HG03025 (cell line): Measurements from ENCODE around the gene TSPAN32.

Source experiments
- ATAC-seq: cut with Tn5 transposase; IDR thresholded peaks from one replicate; pipeline ENCODE4 v1.9.1; 2021; ENCODE audit warnings: mild to moderate bottlenecking, moderate library complexity; ENCODE audit not compliant: unreplicated experiment, low FRiP score

TSPAN32 gene

GRCh38 chr11:2302306-2302895 lies 588 bp downstream of the TSPAN32 start:
- no peak for ATAC-seq

GRCh38 chr11:2302896-2303626 lies 1.2 kb downstream of the TSPAN32 start:
- ATAC-seq: no peak

GRCh38 chr11:2303627-2304505 lies 2.1 kb downstream of the TSPAN32 start:
- no peak for ATAC-seq

GRCh38 chr11:2304506-2305139 lies 2.8 kb downstream of the TSPAN32 start:
- no peak for ATAC-seq

- ATAC-seq: no peak
Measured at GRCh38 chr11:2305140-2305778, 3.4 kb downstream of the TSPAN32 start.

- no peak for ATAC-seq
Measured at GRCh38 chr11:2305788-2306451, 4.1 kb downstream of the TSPAN32 start.

GRCh38 chr11:2306452-2306823 lies 4.6 kb downstream of the TSPAN32 start:
- ATAC-seq: no peak

GRCh38 chr11:2306877-2307500 lies 5.2 kb downstream of the TSPAN32 start:
- no peak for ATAC-seq

- no peak for ATAC-seq
Measured at GRCh38 chr11:2307501-2308331, 5.9 kb downstream of the TSPAN32 start.

GRCh38 chr11:2308713-2309112 lies 6.9 kb downstream of the TSPAN32 start:
- ATAC-seq: no peak

- ATAC-seq: no peak
Measured at GRCh38 chr11:2309251-2310072, 7.6 kb downstream of the TSPAN32 start.

GRCh38 chr11:2310073-2310785 lies 8.4 kb downstream of the TSPAN32 start:
- no peak for ATAC-seq

- no peak for ATAC-seq
Measured at GRCh38 chr11:2310786-2311352, 9.1 kb downstream of the TSPAN32 start.

GRCh38 chr11:2311353-2312133 lies 9.7 kb downstream of the TSPAN32 start:
- ATAC-seq: no peak

- ATAC-seq: no peak
Measured at GRCh38 chr11:2312232-2313042, 10.6 kb downstream of the TSPAN32 start.
